NCI-H226 (cell line): ENCODE measurements around the gene PTPRD.
A peak's percentile ranks its signal among the peaks of the same experiment; 100 is the strongest.

Experiments used
- DNase-seq: peaks from one replicate; pipeline ENCODE4 v3.0.0-alpha.2; 2015

Gene PTPRD

DNA sequence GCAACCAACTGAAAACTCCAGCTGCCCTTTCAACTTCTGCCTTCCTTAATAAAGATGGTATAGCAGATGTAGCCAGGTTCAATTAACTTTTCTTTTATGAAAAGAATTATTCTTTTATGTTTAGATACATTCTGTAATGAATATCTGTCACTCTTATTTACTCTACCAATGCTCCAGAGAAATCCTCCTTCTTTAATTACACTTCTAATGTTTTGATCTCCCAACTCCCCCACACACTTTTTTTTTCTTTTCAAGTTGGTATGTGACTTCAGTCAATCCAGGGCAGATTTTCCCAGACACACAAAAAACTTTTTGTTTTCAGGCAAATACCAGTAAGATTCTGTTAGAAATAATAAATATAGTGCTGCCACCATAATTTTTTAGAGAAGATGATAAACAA, 1813.2 kb downstream of the PTPRD start:
- no peak for DNase-seq

DNA sequence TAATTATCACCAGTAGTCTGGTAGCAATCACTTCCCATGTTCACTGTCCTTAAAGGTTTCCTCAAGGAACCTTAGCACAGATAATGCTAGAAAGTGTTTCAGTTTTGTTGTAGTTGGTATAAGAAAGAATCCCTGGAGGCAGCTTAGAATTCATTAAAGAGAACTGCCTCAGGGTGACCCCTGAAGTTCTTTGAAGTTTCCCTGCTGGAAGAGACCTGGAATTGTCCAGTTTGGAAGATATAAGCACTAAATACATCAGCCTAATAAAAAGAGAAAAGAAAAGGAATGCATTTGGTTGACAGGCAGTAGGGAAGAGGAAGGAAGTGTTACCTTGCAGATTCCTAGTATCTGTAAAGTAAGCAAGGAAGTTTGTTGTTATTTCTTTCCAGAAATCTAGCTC, 1813.6 kb downstream of the PTPRD start:
- DNase-seq: no peak

DNA sequence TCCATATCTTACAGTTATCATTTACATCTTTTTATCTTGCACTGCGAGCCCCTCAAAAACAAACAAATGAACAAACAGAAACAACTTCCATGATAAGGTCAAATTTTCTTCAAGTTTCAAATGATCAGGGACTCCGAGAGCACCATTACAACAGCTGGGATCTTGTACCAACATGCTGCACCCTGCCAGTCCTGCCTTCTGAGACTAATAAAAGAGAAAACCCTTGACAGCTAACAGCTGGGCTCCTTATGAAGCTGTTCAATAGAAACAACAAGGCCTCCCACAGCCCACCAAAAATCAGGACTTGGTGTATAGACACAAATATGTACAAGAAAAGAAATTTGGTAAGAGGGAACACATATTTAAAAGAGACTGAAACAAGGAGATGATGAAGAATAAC, 1828.0 kb downstream of the PTPRD start:
- no peak for DNase-seq

DNA sequence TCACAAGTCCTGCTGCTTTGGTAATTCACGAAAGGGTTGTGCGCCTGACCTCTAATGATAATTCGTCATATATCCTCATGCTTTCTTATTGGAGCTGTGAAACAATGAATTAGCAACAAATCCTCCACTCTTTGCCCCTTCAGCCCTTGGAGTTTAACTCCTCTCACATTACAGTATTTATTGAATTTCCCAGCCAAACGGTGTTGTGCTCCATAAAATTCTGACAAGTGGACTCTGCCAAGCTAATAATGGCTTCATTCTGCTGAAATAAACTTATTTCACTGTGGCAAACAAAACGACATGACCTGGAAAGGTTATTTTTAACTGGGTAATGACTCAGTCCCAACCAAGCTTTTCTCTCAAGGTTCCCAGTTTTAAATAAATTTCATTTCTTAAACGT, 1828.9 kb downstream of the PTPRD start:
- no peak for DNase-seq

DNA sequence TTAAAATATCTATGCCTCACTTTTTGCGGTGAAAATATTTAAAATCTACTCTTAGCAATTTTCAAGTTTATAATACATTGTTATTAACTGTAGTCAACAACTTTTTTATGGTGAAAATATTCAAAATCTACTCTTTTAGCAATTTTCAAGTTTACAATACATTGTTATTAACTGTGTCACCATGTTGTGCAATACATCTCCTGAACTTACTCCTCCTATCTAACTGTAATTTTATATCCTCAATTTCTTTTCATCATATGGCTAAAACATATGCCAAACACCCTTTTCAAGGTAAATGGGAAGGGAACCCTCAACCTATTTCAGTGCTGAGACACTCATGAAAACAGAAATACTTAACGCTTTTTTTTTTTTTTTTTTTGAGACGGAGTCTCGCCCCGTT, 1830.6 kb downstream of the PTPRD start:
- DNase-seq: no peak

DNA sequence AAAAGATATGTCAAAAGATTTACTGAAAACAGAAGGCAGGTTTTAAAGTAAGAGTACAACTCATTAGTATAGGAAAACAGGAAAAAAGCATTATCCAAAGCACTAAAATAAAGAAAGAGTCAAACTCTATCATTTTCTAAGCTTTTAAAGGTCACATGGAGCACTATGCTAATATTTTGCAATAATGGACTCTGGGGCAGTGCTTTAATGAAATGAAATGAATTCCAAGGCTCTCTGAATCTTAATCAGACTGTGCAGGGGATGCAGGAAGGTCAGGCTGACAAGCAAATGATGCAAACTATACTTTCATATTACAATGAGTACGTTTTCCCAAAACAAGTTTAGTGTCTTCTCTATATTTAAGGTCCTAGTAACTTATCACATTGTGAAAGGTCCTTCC, 1831.3 kb downstream of the PTPRD start:
- DNase-seq: no peak

DNA sequence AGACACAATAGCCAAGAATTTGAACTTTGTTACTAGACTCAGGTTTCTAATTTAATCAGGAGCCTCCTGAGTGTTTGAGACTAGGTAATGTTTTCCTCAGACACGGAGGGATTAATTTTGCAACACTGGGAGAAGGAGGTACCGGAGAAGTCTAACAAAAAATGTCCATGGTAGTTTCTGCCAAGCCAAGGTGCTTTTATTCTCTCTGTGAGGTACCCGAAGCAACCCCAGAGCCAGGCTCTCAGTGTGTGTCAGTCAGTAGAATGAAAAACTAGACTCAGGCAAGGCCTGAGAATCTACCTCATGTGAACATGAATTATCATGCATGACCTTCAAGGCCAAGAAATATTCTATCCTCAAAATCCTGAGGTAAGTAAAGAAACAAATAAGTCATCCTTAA, 1832.4 kb downstream of the PTPRD start:
- DNase-seq: no peak

DNA sequence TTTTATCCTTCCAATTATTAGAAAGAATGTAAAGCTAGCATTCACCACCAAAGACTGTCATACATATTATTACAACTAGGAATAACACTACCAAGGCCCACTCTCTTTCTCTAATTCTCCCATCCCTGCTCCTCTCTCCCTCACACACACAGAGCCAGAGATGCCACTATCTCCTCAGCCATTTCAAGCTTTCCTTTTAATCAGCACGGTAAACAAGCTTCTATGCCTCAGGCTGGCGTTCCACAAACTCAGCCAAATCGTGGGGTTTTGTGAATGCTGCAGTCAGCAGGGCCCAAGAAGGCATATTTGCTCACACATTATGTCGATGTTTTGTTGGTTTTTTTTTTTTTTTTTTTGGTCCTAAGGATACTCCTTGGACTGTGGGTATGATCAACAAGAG, 1833.3 kb downstream of the PTPRD start:
- no peak for DNase-seq

DNA sequence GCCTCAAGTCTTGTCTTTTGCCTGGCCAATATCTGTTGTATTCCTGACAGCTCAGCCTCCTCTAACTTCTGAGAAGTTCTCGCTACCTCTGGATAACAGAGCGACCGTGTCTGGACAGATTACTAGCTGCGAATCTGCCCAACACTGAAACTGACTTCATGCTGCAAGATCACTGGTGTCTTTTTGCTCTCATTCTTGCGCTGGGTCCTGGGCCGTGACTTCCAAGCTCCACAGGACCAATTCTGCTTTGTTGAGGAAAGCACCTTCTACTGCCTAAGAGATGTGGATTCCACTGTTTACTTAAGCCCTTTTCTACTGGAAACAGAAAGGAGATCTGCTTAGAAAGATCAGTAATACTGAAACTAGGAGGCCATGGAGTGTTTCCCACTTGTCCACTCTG, 1834.4 kb downstream of the PTPRD start:
- no peak for DNase-seq

DNA sequence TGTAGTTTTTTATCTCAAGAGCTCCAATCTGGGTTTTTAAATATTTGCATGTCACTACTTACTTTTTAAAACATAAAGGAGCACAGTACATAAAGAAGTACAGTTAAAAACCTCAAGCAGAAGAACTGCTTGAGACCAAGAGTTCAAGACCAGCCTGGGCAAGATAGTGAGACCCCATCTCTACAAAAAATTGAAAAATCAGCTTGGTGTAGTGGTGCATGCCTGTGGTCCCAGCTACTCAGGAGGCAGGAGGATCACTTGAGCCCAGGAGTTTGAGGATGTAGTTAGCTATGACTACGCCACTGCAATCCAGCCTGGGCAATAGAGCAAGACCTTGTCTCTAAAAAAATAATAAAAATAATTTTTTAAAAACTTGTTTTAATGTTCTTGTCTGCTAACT, 1840.5 kb downstream of the PTPRD start:
- no peak for DNase-seq

DNA sequence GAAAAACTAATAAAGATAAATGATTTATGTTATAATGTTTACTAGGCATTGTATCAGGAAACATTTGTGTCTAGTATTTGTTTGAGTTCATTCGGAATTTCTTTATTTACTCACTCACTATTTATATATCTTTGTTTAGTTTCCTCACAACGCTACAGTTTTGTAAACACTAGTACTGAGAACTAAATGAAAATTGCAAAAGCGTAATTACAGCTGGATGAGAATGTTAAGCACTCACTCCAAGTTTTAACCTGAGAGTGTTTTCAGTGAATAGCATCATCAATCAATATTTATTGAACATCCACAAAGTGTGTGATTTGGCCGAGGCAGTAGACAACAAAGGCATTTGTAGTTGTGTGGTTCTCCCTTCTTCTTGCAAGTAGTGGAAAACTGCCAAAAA, 1843.6 kb downstream of the PTPRD start:
- no peak for DNase-seq

DNA sequence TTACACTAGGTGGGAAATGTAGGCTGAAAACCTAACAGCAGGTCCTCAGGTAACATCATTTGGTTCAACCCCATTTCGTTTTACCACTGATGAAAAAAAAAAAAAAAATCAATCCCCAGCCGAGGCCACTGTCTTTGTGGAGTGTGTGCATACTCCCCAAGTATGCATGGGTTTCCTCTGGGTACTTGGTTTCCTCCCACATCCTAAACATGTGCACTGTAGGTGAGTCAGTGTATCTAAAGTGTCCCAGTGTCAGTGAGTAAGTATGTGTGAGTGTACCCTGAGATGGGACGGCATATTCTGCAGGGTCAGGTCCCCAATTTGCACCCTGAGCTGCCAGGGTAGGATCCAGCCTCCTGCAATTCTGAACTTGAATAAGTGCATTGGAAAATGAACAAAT, 1846.7 kb downstream of the PTPRD start:
- no peak for DNase-seq

DNA sequence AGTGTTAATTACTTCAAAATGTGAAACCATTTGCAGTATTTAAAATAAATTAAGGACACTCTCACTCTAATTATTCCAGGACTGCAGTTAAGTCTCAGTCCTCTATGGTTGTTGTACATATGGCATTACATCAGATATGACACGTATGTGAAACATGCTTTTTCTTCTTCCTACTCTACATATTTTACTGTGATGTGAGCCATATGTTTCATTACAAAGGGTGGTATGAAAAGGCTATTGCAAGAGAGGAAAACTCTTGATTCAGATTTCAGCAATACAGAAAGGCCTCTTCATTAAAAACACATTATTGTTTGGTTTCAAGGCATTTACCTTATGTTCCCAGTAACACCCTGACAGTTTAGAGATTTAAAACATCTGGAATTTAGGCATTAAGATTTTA, 1848.8 kb downstream of the PTPRD start:
- no peak for DNase-seq

DNA sequence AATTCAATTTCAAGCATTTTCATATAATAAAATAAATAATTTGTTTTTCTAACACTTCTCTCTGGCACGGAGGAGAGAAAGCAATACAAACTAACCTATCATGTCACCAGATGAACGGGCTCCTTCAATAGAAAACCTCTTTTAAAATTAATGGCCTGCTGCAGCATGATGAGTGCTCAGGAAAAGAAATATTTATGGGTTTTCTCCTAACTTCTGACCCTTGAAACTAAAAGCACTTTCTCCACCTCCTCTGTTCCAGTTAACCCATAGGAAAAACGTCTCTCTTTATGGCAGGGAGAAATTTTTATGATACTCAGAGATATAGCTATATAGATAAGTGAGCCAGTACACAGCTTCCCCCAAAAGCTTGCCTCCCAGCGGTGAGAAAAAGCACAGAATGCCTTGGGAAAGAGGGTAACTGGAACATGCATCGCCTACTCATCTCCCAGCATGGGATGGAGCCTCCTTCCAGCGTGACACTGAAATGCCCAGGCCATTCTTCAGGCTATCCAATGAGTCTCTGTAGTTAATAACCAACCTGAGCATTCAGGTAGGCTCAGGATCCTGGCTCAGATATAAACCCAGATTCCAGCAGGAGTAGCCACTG, 1850.2 kb downstream of the PTPRD start:
- DNase-seq: no peak

DNA sequence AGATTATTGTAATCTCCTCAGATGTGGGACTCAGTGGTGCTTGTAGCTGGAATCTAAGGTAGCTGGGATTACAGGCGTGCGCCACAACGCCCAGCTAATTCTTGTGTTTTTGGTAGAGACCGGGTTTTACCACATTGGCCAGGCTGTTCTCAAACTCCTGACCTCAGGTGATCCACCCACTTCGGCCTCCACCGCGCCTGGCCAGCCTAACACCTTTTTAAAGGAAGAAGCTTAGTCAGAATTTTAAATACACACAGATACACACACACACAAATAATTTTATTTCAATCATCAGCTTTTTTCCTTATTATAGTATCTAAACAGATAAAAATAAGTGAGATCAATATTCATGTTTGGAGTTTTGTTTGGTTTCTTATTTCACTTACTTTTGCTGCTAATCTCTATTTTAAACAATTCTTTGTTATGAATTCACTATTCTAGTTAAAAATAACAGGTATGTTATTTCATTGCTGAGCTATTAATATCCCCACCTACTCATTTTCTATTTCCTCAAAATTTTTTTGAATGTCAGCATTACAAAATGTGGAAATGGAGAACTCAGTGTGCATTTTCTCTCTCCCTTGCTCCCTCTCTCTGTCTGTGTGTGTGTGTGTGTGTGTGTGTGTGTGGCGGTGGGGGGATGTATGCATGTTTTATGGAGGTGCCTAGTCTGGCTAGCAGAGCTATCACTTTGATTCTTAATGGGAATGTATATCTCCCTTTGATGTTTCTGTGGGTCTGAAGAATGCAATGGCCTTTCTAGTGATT, 1852.6 kb downstream of the PTPRD start:
- no peak for DNase-seq

DNA sequence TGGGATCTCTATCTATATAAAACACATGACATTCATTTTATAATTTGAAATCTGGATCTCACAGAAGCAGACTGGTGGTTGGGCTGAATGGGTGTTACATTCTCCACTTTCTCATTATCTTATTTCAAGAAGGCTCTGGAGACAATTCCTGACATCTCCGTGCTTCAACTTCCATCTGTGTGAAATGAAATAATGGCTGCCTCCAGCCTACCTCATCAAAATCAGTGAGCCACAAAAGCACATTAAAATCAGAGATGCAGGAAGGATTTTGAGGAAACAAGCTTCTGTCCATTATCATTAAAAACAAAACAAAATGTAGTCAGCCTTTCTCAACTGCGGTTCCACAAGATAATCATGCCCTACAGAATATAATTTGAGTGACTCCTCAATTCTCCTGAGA, 1854.9 kb downstream of the PTPRD start:
- no peak for DNase-seq

DNA sequence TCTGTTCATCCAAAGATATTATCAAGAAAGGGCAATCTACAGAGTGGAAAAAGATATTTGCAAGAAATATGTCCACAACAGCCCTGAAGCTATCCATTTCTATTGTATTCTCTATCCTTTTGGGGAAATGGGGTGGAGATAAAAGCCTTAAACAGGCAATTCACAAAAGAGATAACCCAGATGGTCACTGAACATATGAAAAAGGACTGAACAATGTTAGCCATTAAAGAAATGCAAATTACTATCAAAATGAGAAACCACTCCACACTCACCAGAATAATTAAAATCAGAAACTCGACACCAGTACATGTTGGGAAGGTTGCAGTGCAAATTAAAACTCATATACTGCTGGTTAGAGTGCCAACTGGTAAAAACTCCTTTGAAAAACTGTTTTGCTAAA, 1858.1 kb downstream of the PTPRD start:
- no peak for DNase-seq

DNA sequence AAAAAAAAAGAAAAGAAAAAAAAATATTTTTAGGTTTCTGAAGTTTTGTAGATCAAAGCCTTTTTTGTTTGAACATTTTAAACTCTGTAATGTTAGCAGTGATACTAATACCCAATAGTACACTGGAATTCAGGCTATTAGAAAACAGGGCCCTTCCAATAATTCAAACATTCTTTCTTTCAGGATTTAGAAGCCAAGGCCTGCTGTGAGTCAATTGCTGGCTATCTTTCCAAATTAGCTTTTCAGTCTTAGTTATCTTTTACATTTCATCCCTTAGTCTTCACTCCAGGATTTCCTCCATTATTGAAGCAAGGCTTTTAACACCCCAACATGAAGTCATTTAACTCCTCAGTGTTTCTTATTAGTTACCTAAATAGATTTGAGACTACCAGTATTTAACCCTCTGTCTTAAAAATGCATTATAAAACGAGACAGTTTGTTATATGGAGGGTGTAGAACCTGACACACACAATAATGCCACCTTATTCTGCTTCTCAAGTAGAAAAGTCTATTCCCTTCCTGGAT, 1861.3 kb downstream of the PTPRD start:
- DNase-seq: no peak

DNA sequence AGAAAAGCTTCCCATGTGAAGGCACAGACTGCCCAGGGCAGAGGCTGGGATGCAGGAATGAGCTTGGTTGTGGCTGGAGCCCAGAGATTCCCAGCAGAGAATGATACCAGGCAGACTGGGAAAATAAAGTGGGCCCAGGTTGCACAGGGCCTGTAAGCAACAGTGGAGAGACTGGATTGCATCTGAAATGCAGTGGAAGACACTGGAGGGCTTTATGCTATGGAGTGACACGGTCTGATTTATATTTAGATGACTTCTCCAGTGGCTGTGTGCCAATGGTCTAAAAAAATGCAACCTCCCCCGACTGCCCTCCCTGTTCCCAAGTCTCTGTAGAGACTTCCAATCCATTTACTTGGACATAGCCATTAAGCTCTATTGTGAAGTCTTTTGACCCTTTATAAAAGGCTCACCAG, 1862.2 kb downstream of the PTPRD start:
- no peak for DNase-seq

DNA sequence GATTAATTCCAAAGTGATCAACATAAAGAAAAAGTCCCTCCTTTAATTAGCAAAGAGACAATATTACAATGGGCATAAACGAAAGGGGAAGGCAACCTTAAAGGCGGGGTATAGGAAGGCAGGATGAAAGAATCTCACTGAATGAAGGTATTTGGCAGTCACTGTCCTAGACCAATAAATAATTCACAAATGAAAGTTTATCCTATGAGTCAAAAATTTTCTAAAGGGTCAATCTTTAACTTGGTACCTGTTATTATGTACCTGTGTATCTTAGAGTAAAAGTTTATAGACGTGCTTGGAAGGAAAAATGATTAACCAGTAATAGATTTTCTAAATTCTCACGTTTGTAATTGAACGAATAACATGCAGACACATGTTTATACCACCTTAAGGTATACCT, 1867.5 kb downstream of the PTPRD start:
- no peak for DNase-seq

DNA sequence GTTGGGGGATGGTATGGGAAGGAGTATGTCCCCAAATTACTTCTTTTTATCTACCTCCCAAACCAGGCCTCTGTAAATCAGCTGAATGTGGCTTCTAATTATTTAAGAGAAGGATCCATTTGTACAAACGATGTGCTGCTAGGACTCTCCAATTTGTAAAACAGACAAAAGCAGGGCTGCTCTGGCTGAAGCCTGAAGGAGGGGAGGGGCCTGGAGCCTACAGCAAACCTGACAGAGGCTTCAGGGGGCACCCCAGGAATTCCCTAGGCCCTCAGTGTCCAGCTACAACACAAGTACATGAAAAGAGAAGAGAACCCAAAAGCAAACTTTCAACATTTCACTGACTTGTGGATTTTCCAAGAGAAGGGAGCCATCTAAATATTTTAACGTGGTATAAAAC, 1873.9 kb downstream of the PTPRD start:
- no peak for DNase-seq

DNA sequence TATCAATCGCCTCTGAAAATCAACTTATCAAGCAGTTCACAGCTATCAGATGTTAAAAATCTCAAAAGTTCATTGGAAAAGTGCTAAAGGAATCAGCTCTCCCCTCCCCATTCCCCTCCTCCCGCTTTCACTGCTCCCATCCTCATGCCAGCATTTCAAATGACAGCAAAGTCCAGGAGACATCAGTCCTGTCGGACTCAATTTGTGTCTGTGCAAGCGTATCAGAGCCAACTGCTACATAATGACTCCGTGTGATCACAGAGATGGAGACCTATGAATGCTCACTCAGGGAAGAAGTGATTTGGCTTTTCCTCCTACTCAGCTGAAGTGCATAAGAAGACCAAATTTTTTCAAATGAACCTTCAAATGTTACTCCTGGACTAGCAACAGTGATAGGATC, 1876.0 kb downstream of the PTPRD start:
- DNase-seq: no peak

DNA sequence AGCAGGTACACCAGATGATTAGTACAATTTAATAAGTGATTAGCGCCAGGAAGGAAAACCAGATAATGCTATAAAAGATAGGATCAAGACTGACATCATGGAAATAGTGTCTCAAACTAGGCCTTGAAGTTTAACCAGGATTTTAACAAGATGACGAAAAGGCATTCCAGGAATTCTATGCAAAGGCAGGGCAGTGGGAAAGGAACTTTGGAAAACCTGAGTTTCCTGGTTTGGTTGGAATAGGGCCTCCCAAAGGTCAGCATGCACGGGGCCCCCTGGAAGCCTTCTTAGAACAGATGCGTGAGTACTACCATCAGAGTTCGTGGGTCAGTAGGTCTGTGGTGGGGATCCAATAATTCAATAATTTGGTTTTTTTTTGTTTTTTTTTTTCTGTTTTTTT, 1878.0 kb downstream of the PTPRD start:
- DNase-seq: peak; percentile 92

DNA sequence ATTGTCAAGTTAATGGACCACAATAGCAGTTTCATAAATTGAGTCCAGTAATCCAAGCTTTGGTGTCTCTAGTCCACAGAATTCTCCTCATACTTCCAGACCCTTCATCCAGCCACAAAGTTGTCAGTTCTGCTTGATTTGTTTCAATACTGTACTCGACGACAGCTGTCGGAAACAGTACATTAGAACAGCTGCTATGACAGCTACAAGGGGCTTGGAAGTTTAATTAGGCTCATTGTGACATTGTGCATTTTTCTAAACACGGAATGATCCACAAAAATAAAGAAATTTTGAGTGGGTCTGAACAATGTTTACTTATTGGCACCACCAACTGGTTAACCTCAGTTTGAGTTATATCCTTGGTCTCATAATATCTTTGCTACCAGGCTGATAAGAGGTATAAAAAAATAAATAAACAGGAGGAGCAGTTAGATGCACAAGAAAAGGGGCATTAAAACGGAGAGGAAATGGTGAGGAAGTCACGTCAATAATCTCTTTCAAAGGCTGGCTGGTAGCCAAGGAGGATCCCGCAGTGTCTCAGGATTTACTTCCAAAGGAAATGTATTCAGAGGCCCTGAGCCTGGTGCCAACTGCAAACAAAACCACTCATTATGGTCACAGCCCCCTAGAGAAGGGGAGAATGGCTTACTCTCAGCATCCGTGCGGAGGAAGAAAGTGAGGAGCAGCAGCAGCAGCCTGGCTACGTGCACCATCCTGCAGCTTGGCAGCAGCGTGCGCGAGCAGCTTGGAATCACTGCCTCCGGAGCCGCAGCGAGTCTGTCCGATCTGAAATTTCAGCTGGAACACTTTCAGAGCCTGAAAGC, 1879.5 kb downstream of the PTPRD start:
- DNase-seq: no peak
